Fibroblast of villous mesenchyme (primary cell): ENCODE measurements around the gene ASTN2. TPM values are rescaled to one million over a fixed set of nuclear protein-coding genes. Genes with fewer than 3 reads are reported as not detected.

Source experiments
- DNase-seq: peaks from one replicate; pipeline ENCODE4 v3.0.0-alpha.2; 2010; ENCODE audit warnings: low read depth
- H3K4me3 ChIP-seq: 2 replicates; pipeline ENCODE4 v1.5.1; 2011; ENCODE audit warnings: low read depth, mild to moderate bottlenecking, low read length
- total RNA-seq: library from RNA; depleted of rRNA; stranded (reverse); fragments of >200 nt; gene quantifications from 2 replicates; pipeline ENCODE4 v1.2.3, GENCODE V29; 2012
- TF ChIP-seq, protein P1 (sequence below): IDR thresholded peaks from 2 replicates; pipeline ENCODE4 v1.5.1; 2012; ENCODE audit warnings: low read depth, mild to moderate bottlenecking, low read length; ENCODE audit not compliant: insufficient read depth

Gene ASTN2
- total RNA-seq, 1 donor: 5.6 TPM

DNA sequence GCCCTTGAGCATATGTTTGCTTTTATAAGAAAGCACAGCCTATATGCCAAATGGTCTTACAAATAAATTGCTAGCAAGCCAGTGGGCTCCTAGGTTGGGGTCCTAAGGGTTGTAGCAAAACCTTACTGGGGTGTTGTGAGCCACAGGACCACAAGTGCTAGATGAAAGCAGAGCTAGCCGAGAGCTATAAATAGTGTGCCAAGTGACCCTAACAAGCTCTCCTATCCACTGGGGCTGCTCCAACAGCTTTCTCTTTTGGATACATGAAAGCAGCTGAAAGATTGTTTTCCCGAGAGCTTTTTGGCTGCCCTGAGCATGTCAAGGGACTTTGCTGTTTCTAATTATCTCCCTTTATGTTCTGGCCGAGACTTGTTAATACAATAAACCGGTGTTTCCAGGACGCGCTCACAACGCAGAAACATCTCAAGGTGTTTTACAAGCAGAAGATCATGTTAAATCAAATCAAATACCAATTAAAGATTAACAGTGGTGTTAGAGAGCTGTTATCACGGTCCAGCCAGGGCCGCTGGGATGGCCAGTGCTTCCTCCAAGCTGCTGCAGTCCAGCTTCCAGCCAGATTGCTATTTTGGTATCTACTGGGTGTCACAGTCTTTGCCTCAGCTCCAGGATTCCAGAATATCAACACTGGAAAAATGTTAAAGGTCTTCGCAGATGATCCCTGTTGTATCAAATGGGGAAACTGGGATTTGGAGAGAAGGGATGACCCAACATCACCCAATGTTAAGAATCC lies 351.0 kb downstream of the ASTN2 start:
- no peak overlapping the region for H3K4me3 ChIP-seq
- DNase-seq: no peak
- TF ChIP-seq, protein P1, sequence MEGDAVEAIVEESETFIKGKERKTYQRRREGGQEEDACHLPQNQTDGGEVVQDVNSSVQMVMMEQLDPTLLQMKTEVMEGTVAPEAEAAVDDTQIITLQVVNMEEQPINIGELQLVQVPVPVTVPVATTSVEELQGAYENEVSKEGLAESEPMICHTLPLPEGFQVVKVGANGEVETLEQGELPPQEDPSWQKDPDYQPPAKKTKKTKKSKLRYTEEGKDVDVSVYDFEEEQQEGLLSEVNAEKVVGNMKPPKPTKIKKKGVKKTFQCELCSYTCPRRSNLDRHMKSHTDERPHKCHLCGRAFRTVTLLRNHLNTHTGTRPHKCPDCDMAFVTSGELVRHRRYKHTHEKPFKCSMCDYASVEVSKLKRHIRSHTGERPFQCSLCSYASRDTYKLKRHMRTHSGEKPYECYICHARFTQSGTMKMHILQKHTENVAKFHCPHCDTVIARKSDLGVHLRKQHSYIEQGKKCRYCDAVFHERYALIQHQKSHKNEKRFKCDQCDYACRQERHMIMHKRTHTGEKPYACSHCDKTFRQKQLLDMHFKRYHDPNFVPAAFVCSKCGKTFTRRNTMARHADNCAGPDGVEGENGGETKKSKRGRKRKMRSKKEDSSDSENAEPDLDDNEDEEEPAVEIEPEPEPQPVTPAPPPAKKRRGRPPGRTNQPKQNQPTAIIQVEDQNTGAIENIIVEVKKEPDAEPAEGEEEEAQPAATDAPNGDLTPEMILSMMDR: no peak

DNA sequence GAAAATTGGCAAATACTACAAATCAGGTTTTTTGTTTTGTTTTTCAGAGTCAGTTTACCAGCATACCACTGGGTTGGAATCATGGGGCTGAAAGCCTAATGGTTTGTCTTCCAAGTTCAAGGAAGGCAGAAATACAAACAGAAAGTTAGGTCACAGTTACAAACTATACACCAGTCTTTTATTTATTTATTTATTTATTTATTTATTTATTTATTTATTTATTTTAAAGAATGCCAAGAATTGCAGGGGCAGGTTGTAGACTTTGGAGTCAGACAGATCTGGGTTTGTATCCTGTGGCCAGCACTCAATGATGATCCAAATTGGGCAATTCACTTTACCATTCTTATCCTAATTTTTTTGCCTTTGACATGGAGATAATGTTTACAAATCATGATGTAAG lies 353.9 kb downstream of the ASTN2 start:
- no peak overlapping the region for H3K4me3 ChIP-seq
- TF ChIP-seq, protein P1: no peak
- no peak for DNase-seq

DNA sequence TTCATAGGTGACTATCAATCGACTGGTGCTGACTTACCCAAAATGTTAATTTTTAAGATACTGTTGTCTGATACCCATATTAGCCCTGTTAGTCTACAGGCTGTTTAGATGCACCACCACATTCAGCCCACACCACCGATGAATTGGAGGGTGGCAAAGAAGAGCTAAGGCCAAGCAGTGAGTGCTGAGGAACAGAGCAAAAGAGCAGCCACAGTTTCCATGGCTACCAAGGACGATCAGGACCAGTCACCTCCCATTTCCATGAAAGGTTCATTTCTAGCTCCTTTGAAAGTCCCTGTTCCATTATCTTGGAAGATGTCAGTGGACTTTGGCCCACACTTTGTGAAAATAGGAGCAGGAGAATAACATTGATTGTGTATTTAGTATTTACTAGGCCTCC lies 364.9 kb downstream of the ASTN2 start:
- no peak overlapping the region for H3K4me3 ChIP-seq
- TF ChIP-seq, protein P1: no peak
- no peak for DNase-seq

DNA sequence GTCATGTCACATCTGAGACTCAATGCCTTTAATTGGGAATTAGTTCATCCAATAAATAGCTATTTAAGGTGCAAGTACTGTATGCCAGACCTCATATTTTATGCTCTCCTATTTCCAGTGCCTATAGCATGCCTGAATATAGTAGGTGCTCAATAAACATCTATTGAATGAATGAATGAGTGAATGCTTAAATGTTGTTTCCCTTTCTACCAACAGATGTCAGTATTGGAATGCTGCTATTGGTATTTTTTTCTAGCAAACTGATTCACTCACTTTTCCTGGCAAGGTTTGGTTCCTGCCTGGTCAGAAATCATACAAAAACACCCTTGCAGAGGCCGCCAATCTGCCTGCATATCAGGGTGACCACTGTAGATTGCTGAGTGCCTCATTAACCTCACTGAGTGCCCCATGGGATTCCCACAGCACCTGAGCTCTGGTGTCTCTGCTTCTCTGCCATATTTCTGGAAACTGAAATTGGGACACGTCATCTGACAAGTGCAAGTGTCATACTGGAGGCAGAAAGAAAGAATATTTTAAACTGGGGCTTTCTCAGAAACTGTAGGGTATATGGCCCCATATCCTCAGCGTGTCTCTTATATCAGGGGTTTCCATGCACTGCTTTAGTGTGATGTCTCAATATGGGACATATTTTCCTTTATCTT lies 368.1 kb downstream of the ASTN2 start:
- TF ChIP-seq, protein P1: no peak
- H3K4me3 ChIP-seq: no peak overlapping the region
- no peak for DNase-seq

DNA sequence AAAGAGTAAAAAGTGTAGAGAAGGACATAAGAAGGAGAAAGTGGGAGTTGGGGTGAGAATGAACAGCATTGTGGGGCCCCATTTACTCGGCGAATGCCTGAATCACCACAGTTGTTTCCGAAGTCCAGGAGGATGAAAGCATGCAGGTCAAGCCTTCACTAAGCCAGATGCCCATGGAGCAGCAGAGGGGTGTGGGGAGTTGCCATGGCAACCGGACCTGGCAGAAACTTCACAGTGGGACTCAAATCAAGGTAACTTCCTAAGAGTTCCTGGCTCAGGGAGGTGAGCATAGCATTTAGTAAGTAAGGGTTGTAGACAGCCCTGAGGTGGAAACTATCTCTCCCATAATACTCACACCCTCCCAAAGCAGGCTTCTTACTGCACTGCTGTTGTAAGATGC lies 370.6 kb downstream of the ASTN2 start:
- no peak overlapping the region for H3K4me3 ChIP-seq
- no peak for DNase-seq
- TF ChIP-seq, protein P1: no peak

DNA sequence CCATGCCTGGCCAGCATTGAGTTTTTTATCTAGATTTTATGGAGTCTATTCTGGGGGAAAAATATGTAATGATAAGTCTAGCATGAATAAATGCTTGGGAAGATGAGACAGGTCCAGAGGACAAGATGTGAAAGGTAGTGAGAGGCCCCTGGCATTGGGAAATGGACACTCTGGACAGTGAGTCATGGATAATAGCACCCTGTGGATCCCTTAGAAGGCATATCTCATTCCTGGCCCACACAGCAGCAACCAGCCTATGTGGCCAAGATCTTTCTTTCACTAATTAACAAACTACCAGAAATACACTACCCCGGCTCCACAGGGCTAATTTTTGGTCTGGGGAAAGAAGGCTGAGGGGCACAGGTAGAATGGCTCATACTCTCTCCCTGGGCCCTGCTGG lies 371.7 kb downstream of the ASTN2 start:
- TF ChIP-seq, protein P1: no peak

More for the DNA sequence above, 371.7 kb downstream of the ASTN2 start:
- H3K4me3 ChIP-seq: no peak overlapping the region
- no peak for DNase-seq
